CD4-positive, alpha-beta T cell treated with Interleukin-2 at 100 ng/mL for 4 hours (primary cell): Measurements from ENCODE around the gene AP4S1.

Experiments
- DNase-seq: peaks from one replicate; pipeline ENCODE4 v3.0.0-alpha.2; 2020; ENCODE audit warnings: low spot score

Gene AP4S1

DNA sequence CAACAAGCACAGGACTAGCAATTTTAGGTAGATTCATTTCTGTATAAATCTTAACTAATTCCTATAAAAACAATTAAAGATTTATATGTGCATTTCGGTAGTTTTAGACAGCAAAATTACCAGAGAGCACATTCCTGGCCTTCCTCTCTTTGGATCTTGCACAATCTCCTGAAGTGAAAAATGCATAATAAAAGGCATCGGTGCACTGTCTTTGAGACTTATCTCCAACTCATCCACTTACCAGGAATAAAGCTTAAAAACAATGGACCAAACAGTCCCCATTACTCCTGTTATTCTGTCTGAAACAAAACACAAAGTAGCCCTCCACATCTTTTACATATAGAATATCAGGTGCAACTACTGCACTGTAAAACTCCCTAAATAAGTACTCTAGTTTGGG is 112.9 kb downstream of the AP4S1 start:
- no peak for DNase-seq

DNA sequence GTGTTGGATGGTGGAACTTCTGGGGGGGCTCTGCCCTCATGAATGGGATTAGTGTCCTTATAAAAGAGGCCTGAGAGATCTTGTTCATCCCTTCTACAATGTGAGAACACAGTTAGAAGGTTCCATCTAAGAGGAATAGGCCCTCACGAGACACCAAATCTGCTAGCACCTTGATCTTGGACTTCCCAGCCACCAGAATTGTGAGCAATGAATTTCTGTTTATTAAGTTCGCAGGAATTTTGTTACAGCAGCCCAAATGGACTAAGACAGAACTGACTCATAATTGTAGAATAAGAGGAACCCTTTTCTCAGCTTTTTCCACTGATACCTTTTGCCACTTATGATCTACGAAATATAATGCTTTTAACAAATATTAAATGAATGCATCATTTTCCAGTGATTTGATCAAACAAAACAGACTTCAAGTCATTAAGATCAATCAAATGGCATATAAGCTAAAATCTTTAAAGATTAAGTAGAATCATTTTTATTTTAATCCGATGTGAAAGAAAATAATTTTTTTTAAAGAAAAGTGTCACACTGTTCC is 113.9 kb downstream of the AP4S1 start:
- DNase-seq, result no peak

DNA sequence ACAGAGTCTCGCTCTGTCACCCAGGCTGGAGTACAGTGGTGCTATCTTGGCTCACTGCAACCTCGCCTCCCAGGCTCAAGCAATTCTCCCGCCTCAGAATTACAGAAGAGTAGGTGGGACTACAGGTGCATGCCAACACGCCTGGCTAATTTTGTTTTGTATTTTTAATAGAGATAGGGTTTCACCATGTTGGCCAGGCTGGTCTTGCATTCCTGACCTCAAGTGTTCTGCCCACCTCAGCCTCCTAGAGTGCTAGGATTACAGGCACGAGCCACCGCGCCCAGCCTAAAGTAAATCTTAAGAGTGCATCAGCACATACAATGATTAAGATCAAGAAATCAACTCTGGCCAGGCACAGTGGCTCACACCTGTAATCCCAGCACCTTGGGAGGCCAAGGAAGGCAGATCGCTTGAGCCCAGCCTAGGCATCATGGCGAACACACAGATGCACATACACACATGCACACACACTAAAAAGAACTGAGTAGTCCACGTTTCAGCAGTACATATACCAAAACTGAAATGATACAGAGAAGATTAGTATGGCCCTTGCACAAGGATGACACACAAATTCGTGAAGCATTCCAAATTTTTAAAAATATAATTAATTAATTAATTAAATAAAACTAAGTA is 117.1 kb downstream of the AP4S1 start:
- no peak for DNase-seq
